22Rv1 (cell line): ENCODE measurements around the gene PRKAR1B.
"Not testable (repeated sequence)": the region's sequence is repeated elsewhere in the genome, so short reads cannot be mapped to it uniquely, and the experiment has no call there.

Experiments
- H3K27ac ChIP-seq: fragments of 450-650 bp; 2 replicates; pipeline ENCODE4 v1.5.1; 2017
- CTCF ChIP-seq: fragments of 450-650 bp; IDR thresholded peaks from 2 replicates; pipeline ENCODE4 v1.5.1; 2017; ENCODE audit warnings: mild to moderate bottlenecking
- ZFX ChIP-seq: fragments of 450-650 bp; IDR thresholded peaks from 2 replicates; pipeline ENCODE4 v1.6.1; 2017; ENCODE audit warnings: antibody characterized with exemption, borderline replicate concordance

Gene PRKAR1B

DNA sequence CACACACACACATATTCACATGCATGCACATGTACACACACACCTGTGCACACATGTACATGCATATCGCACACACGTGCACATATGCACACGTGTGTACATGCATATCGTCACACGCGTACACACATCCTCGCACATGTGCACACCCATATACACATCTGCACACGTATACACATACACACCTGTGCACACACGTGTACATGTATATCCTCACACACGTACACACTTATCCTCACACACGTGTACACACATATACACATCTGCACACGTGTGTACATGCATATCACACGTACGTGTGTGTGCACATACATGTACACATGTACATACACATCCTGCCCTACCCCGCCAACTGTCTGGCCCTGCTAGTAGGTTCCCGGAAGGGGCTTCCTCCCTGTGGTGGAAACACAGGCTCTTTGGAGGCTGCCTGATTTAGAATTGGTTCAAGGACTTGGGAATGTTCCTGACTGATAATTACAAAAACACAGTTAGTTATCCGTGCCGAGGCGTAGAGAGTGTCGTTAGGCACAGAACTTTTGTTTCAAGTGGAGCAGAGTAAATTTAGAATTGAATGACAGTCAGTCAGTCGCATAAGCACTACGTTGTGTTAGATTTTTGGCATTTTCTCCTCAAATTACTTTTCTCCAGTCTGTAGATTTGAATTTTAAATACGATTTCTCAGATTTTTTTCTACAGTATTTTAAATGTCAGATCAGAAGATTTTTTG is 18.5 kb upstream of the PRKAR1B start:
- H3K27ac ChIP-seq, result no peak overlapping the region
- TF ChIP-seq CTCF (no peak), ZFX (no peak)

GRCh38 chr7:744854-745430 is 17.9 kb upstream of the PRKAR1B start:
- no peak overlapping the region for H3K27ac ChIP-seq
- TF ChIP-seq CTCF, result no peak
- no peak for TF ChIP-seq ZFX

DNA sequence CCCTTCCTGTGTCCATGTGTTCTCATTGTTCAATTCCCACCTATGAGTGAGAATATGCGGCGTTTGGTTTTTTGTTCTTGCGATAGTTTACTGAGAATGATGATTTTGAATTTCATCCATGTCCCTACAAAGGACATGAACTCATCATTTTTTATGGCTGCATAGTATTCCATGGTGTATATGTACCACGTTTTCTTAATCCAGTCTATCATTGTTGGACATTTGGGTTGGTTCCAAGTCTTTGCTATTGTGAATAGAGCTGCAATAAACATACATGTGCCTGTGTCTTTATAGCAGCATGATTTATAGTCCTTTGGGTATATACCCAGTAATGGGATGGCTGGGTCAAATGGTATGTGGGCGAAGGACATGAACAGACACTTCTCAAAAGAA is 17.0 kb upstream of the PRKAR1B start:
- not testable (repeated sequence) for H3K27ac ChIP-seq

GRCh38 chr7:743341-744127 is 16.5 kb upstream of the PRKAR1B start:
- H3K27ac ChIP-seq, result not testable (repeated sequence)

GRCh38 chr7:742791-743190 is 15.7 kb upstream of the PRKAR1B start:
- TF ChIP-seq ZFX (no peak), CTCF (no peak)
- H3K27ac ChIP-seq, result no peak overlapping the region

DNA sequence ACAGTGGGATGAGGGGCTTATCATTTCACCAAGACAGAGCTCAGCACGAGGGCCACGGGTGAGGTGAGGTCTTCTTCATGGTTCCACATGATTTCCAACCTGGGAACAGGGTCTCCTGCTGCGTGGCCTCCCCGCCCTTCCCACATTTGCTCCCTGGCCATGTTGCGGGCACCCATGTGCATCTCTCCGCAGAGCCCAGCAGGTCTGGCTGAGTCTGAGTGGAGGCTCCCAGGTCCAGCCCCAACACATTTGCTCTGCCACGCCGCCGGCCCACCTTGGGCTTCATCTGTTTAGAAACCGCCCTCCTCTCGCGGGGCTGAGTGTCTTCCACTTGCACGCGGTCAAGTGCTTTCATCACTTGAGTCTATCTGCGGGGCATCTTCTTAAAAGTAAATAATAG is 14.8 kb upstream of the PRKAR1B start:
- H3K27ac ChIP-seq, result no peak overlapping the region
- TF ChIP-seq CTCF, result no peak
- no peak for TF ChIP-seq ZFX

- no peak overlapping the region for H3K27ac ChIP-seq
- no peak for TF ChIP-seq CTCF
- no peak for TF ChIP-seq ZFX
Observed at GRCh38 chr7:741191-741671, 14.2 kb upstream of the PRKAR1B start.
